Measurements from ENCODE around the gene LLGL2.

DNA sequence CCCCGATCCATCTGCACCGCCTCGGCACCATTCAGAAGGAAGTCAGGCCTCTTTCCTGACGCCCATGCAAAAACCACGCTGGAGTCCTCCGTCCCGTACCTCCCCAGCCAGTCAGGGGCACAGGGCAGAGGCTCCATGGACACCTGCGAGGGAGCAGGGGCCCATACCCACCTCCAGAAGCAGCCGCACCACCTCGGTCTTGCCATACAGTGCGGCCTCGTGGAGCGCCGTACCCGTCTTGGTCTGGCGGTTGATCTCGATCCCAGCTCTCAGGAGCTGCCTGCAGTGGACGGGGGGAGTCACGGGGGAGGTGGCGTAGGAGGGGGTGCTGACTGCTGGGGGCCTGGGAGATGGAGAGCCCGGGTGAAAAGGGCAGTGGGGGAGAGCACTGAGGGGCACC is 19.4 kb upstream of the LLGL2 start:
- TF ChIP-seq EZH2 (IDR thresholded peaks at IDR 0.05; ENCODE audit: low read length, missing control alignments) = no peak
- TF ChIP-seq, protein P1, sequence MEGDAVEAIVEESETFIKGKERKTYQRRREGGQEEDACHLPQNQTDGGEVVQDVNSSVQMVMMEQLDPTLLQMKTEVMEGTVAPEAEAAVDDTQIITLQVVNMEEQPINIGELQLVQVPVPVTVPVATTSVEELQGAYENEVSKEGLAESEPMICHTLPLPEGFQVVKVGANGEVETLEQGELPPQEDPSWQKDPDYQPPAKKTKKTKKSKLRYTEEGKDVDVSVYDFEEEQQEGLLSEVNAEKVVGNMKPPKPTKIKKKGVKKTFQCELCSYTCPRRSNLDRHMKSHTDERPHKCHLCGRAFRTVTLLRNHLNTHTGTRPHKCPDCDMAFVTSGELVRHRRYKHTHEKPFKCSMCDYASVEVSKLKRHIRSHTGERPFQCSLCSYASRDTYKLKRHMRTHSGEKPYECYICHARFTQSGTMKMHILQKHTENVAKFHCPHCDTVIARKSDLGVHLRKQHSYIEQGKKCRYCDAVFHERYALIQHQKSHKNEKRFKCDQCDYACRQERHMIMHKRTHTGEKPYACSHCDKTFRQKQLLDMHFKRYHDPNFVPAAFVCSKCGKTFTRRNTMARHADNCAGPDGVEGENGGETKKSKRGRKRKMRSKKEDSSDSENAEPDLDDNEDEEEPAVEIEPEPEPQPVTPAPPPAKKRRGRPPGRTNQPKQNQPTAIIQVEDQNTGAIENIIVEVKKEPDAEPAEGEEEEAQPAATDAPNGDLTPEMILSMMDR (conservative IDR thresholded peaks at IDR 0.05 in 1 of 2, IDR thresholded peaks at IDR 0.05 in 1 of 2; ENCODE audit: low read depth in 1 of 2, low read length in 2 of 2) = no peak
